ENCODE data around the gene RPS26.
"Not testable (repeated sequence)": the region's sequence is repeated elsewhere in the genome, so short reads cannot be mapped to it uniquely, and the experiment has no call there.

The RPS26 gene

GRCh38 chr12:56041552-56042429, at the start of gene RPS26:
Gene RPS26 (plus strand): TSS chr12:56041918. CDS start chr12:56042167, 249 bp downstream.
- peak; percentile 98 to 99 for DNase-seq

GRCh38 chr12:55993230-55993853, 48.4 kb upstream of the RPS26 start:
- DNase-seq: no peak

- DNase-seq: no peak
These were observed 46.4 kb upstream of the RPS26 start for GRCh38 chr12:55995366-55995765.

DNA sequence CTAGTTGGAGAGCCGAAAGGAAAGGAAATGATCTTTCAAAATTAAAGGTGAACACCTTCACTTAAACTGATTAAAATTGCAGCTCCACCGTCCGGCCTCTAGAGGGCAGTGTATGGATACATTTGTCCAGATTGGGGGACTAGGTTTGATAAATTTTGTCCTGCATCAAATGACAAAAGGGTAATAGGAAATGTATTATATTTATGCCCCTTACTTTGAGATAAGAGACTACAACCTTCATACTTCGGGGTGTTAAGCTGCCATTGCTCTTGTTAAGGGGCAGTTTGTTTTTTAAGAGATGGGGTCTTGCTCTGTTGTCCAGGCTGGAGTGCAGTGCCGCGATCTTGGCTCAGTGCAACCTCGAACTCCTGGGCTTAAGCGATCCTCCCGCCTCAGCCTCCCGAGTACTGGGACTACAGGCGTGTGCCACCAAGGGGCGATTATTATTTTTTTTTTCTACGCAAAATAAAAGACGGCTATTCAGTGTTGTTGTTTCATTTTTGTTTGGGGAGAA, 45.5 kb upstream of the RPS26 start:
- DNase-seq: peak; percentile 22 to 71

GRCh38 chr12:55996715-55997534, 44.8 kb upstream of the RPS26 start, which contains the start of gene SUOX:
Gene SUOX (plus strand): TSS chr12:55997276. CDS start chr12:56002222, 4,946 bp downstream.
- peak; percentile 79 to 94 for DNase-seq

- peak in 1 of 2 experiments; percentile 54 for DNase-seq
These were observed 44.2 kb upstream of the RPS26 start for GRCh38 chr12:55997535-55997859.

GRCh38 chr12:55999522-55999921, 42.2 kb upstream of the RPS26 start:
- DNase-seq: not testable (repeated sequence)

GRCh38 chr12:55999999-56000540, 41.6 kb upstream of the RPS26 start:
- not testable (repeated sequence) for DNase-seq

DNA sequence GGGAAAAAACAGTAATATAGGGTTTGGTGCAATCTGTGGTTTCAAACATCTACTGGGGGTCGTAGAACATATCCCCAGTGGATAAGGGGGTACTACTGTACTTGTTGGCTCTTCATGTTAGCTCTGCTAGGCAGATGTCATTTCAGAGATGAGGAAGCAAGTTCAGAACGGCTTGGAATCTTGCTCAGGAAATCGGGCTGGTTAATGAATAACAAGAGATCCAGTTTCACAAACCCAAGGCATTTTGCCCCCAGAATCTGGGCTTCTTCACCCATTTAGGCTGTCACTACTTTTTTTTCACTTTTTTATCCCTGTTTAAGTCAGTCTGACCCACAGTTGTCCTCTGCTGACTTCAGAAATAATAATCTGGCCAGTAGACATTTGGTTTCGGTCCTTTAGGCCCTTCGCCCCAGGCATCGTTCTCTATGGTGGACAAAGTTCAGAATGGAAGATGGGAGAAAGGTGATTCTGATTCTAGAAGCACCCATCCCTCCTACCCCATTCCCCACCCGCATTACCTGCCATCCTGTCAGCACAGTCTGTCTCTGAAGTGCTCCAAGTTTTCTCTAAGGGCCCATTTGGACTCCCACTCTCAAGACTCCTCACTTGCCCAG, 40.1 kb upstream of the RPS26 start:
- no peak for DNase-seq

DNA sequence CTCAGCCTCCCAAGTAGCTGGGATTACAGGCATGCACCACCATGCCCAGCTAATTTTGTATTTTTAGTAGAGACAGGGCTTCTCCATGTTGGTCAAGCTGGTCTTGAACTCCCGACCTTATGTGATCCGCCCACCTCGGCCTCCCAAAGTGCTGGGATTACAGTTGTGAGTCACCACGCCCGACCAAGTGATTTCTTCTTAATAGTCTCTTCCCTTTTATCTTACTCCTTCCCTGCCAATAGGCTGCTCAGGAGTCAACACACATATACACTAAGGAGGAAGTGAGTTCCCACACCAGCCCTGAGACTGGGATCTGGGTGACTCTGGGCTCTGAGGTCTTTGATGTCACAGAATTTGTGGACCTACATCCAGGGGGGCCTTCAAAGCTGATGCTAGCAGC, 38.3 kb upstream of the RPS26 start:
- DNase-seq: not testable (repeated sequence)

- DNase-seq: no peak
These were observed 37.5 kb upstream of the RPS26 start for GRCh38 chr12:56004211-56004610.

DNA sequence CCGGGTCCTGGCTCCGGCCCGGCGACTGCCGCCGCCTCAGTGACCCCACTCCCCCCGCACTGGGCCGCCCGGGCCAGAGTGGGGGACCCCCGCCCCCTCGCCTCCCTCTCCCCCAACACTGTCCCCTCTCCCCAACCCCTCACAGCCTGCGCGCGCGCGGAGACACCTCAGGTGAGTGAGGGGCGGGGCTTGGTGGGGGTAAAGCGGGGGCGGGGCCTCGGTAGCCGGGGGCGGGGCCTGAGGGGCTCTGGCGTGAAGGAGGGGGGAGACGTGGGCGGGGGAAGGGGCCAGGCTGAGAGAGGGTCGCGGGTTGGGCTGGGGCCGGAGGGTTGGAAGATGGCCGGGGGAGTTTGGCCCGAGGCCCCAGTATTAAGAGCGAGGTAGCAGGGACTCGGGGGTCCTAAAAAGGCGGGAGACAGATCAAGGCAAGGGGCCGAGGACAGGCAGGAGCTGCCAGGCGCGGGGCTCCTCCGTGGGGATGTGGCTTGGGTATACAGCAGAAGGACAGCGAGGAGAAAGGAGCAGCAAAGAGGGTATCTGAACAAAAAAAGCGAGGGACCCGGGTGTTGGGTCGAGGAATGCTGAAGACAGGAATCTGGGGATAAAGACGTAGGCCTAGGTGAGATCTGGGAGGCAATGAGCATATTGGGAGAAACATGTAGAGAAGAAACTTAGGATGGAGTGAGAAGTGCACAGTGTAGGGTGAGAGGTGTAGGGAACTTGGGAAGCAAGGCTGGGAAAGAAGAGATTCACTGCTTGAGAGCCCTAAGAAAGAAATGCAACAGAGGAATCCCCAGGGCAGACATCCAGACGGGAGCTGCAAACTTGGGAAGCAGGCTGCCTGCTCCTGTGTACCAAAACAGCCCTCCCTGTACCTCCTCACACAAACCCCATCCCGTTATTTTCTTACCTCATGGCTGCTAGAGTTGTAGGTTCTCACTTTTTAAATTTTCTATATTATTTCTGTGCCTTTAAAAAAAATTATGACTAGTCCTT, 33.9 kb upstream of the RPS26 start:
- peak in 1 of 2 experiments; percentile 83 for DNase-seq

GRCh38 chr12:56010111-56010570, 31.6 kb upstream of the RPS26 start:
- no peak for DNase-seq

DNA sequence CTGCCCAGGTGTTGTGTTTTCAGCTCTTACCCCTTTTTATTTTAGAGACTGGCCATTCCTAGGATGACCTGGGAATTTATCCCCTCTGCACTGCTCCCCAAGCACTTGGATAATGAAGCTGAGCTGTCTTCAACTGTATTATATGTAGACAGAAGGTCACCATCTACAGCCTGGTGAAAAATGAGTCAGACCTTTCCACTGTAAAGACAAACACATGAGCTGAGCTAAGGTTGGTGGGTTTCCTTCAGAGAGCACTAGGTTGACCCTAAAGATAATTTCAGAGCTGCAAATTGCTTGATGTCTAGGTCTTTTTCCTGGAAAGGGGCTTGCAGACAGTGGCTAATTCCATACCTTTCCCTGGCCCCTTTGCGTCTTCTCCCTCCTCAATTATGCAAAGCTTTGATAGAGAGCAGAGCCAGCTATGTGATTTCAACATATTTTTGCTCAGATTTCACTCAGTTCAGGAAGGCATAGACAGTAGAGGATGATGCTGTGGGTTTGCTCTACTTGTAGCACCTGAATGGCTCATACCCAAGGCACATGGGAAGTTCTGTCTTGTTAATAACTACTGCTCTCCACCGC, 30.1 kb upstream of the RPS26 start:
- DNase-seq: no peak

- DNase-seq: no peak
These were observed 28.2 kb upstream of the RPS26 start for GRCh38 chr12:56013482-56013881.

DNA sequence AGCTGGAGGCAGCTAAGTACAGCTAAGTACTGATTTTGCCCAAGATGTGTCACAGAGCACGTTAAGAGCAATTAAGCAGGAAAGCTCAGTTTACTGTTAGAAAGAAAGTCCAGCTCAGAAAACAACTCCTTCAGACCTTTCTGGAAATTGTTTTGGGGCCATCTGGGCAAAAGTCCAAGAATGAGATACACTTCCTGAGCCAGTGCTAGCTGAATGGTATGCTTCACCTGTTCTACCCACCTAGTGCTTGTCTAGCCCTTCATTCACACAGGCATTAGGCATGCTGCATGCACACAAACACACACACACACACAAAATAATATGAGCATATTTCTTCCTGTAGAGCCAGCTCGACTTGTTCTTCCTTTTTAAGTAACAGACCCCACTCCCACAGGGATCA, 27.5 kb upstream of the RPS26 start:
- no peak for DNase-seq

DNA sequence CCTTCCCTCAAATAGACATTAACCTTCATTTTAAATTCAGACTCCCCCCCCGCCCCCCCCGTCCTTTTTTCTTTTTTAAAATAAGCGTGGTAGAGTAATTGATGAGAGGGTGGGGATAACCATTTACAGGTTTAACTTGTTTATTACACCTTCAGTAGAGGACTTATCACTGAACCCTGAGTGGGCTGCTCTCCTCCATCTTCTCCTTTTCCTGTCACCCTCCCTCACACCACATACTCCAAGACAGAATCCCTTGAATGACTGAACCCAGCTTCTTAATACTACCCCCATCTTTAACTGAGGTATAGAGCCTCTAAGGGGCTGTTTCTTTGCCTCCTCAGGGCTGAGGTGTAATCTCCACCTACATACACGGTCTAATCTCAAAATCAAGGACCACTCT, 24.5 kb upstream of the RPS26 start:
- DNase-seq: no peak

- DNase-seq: no peak
These were observed 23.4 kb upstream of the RPS26 start for GRCh38 chr12:56018356-56018755.

DNA sequence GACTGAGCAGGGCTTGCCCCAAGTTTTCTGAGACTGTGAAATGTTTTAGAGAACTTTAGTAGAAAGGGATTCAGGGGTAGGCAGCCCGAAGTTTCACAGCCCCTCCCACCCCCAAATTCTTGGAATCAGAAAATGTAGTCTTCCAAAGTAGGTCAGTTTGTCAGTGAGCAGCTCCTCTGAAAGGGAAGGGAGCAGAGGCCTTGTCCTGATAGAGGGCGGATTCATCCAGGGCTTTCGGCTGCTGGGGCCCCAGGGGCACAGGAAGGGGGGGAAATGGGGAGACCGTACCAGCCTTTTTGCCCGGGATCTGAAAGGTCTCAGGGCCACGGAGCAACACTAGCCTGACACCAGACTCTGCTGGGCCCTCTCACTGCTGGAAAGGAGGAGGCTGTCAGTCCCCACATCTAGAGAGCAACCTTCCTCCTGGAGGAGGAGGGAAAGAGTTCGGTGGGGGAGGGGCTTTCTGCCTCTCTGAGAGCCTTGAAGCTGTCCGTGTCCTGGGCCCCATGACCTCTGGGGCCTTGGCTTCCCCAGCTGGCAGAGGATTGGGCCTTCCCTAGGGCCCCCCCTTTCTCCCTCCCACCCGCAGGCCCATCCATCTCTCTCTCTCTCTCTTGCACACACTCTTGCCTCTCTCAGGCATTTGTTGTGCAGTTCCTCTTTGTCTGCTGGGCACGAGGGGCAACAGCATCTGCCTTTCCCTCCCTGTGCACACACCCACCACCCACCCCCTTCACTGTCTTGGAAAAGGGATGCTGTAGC, 21.1 kb upstream of the RPS26 start, which contains the start of gene IKZF4:
Gene IKZF4 (plus strand): TSS at position 621 of the 762 bp plus-strand sequence. CDS start 451 bp downstream, outside the sequence.
- peak in 1 of 2 experiments; percentile 32 for DNase-seq
